ENCODE results near the gene AGPS. TPM values are rescaled to one million over a fixed set of nuclear protein-coding genes. Genes with fewer than 3 reads are reported as not detected.
A peak's percentile ranks its signal among the peaks of the same experiment; 100 is the strongest.
"Not testable (repeated sequence)": the region's sequence is repeated elsewhere in the genome, so short reads cannot be mapped to it uniquely, and the experiment has no call there.

AGPS gene
- total and polyA plus RNA-seq, 2 of the 13 experiments (the other 11 are each of a cell fraction or from before 2014, with no cell fraction given) = 39.4 to 99.0 TPM

DNA sequence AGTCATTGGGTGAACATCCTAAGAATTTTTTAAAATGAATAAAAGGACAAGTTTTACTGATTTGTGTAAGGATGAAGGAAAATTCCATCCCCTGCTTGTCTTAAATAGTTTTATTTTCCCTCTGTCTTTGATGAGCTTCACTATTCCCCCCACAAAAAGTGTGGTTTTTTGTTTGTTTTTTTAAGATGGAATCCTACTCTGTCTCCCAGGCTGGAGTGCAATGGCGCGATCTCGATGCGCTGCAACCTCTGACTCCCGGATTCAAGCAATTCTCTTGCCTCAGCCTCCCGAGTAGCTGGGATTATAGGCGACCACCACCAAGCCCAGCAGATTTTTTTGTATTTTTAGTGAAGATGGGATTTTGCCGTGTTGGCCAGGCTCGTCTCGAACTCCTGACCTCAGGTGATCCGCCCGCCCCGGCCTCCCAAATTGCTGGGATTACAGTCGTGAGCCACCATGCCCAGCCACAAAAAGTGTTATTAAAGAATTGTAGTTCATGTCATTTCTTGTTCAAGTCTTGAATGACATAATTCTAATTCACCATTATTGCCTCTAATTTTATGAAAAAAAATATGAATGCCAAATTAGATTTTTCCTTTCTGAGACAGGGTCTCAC lies 91.7 kb downstream of the AGPS start:
- H3K9ac ChIP-seq (ENCODE audit: insufficient read depth, low read depth, low read length) = no peak overlapping the region
- no TSS peak for BruUV-seq (replicated peaks)
- in situ Hi-C loops (cut with HindIII; ENCODE audit: extremely low pct_ligation_motif_present, low pct_unique_long_range_greater_than_20kb) = no loop called here
- ATAC-seq = no peak
- 98% methylated on average over 14 of the region's 14 CpGs for WGBS (ENCODE audit: low lambda C conversion rate)
- peak; percentile 39 for TF ChIP-seq RBM22 (optimal IDR thresholded peaks at IDR 0.05; ENCODE audit: low read length)
- no peak for TF ChIP-seq ZBTB42 (CRISPR knock-in tag; IDR thresholded peaks at IDR 0.05)
- H3K79me2 ChIP-seq (ENCODE audit: insufficient read depth, low read length) = no peaks in the 10 kb centered on the region
- H3K4me2 ChIP-seq (ENCODE audit: low read depth, low read length) = no peak overlapping the region
- no peak overlapping the region for H3K27ac ChIP-seq (ENCODE audit: extremely low read length, insufficient read depth, low read length)
- H3K4me3 ChIP-seq (replicated peaks in 1 of 3; ENCODE audit: insufficient read depth in 1 of 3, low read depth in 2 of 3, low read length in 3 of 3) = no peak overlapping the region
- intact Hi-C loops (cut with micrococcal nuclease; ENCODE audit: unreplicated experiment) = no loop called here
- ChIA-PET CTCF (ENCODE audit: low intra/inter-chr PET ratio, low total read pairs) (no interaction called here), POLR2A (no interaction called here)
- H3K36me3 ChIP-seq (replicated peaks in 1 of 2; ENCODE audit: control insufficient read depth in 1 of 2, insufficient read depth in 2 of 2, low read length in 2 of 2) = peaks cover 5 to 37% of the 10 kb centered on the region in 2 experiments
- FAIRE-seq = no peak
- no peaks in the 10 kb centered on the region for H3K27me3 ChIP-seq (ENCODE audit: control insufficient read depth in 1 of 2, insufficient read depth in 2 of 2, low read length in 2 of 2)
- H2AFZ ChIP-seq (ENCODE audit: low read length) = no peak overlapping the region
- no peaks in the 10 kb centered on the region for H3K9me3 ChIP-seq (ENCODE audit: low read length)
- no peaks in the 10 kb centered on the region for H4K20me1 ChIP-seq (ENCODE audit: insufficient read depth, low read length)
- no peaks in the 10 kb centered on the region for H3K4me1 ChIP-seq (ENCODE audit: insufficient read depth, low read length)
- no peak for DNase-seq (ENCODE audit: low spot score)

DNA sequence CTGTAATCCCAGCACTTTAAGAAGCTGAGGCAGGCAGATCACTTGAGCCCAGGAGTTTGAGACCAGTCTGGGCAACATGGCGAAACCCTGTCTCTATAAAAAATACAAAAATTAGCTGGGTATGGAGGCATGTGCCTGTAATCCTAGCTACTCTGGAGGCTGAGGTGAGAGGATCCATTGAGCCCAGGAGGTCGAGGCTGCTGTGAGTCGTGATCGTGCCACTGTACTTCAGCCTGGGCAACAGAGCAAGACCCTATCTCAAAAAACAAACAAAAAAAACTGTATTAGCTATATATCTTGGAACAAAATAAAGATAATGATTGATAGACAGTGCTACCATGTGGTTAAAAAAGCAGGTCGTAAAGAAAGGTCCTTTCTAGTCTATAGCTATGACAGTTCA lies 93.1 kb downstream of the AGPS start:
- H4K20me1 ChIP-seq (ENCODE audit: insufficient read depth, low read length); ATAC-seq; H3K4me1 ChIP-seq (ENCODE audit: insufficient read depth, low read length); H3K9ac ChIP-seq (ENCODE audit: insufficient read depth, low read depth, low read length); H2AFZ ChIP-seq (ENCODE audit: low read length); CTCF ChIA-PET (ENCODE audit: low intra/inter-chr PET ratio, low total read pairs); H3K9me3 ChIP-seq (ENCODE audit: low read length); H3K27me3 ChIP-seq (ENCODE audit: control insufficient read depth in 1 of 2, insufficient read depth in 2 of 2, low read length in 2 of 2); H3K4me2 ChIP-seq (ENCODE audit: low read depth, low read length); H3K79me2 ChIP-seq (ENCODE audit: insufficient read depth, low read length); intact Hi-C loops (cut with micrococcal nuclease; ENCODE audit: unreplicated experiment); DNase-seq (ENCODE audit: low spot score); POLR2A ChIA-PET; H3K4me3 ChIP-seq (replicated peaks in 1 of 3; ENCODE audit: insufficient read depth in 1 of 3, low read depth in 2 of 3, low read length in 3 of 3); H3K27ac ChIP-seq (ENCODE audit: extremely low read length, insufficient read depth, low read length); FAIRE-seq; BruUV-seq (replicated peaks): not testable (repeated sequence)
- peak; percentile 85 for TF ChIP-seq ZNF121 (CRISPR knock-in tag; IDR thresholded peaks at IDR 0.05)
- TF ChIP-seq, protein P1, sequence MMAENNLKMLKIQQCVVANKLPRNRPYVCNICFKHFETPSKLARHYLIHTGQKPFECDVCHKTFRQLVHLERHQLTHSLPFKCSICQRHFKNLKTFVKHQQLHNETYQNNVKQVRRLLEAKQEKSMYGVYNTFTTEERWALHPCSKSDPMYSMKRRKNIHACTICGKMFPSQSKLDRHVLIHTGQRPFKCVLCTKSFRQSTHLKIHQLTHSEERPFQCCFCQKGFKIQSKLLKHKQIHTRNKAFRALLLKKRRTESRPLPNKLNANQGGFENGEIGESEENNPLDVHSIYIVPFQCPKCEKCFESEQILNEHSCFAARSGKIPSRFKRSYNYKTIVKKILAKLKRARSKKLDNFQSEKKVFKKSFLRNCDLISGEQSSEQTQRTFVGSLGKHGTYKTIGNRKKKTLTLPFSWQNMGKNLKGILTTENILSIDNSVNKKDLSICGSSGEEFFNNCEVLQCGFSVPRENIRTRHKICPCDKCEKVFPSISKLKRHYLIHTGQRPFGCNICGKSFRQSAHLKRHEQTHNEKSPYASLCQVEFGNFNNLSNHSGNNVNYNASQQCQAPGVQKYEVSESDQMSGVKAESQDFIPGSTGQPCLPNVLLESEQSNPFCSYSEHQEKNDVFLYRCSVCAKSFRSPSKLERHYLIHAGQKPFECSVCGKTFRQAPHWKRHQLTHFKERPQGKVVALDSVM (CRISPR knock-in tag; IDR thresholded peaks at IDR 0.05) = peak; percentile 29; the same call in 1 of the 2 replicates
- peak; percentile 25 for TF ChIP-seq RBM22 (optimal IDR thresholded peaks at IDR 0.05; ENCODE audit: low read length)
- H3K36me3 ChIP-seq (replicated peaks in 1 of 2; ENCODE audit: control insufficient read depth in 1 of 2, insufficient read depth in 2 of 2, low read length in 2 of 2) = peaks cover 5 to 30% of the 10 kb centered on the region in 2 experiments
- WGBS (ENCODE audit: low lambda C conversion rate) = 96% methylated on average over 5 of the region's 5 CpGs
- in situ Hi-C loops (cut with HindIII; ENCODE audit: extremely low pct_ligation_motif_present, low pct_unique_long_range_greater_than_20kb) = loop anchor here (5.0 kb wide), 1 partner anchor 242 kb away; no protein-coding TSS in a partner anchor
